H1 (cell line): ENCODE results near the gene ADPGK. TPM values are rescaled to one million over a fixed set of nuclear protein-coding genes. Genes with fewer than 3 reads are reported as not detected.

Source experiments
- CTCF ChIA-PET: fragments of 300-600 bp; sonication (Branson Sonifier 250); formaldehyde crosslinking; loops from one replicate; lab custom pipeline; 2021; ENCODE audit not compliant: partially characterized antibody; lab: Charles Lee
- POLR2A ChIA-PET: fragments of 300-600 bp; sonication (Branson Sonifier 250); formaldehyde crosslinking; loops from one replicate; lab custom pipeline; 2021; ENCODE audit warnings: inconsistent platforms; ENCODE audit not compliant: partially characterized antibody; lab: Charles Lee
- DNase-seq, 2 experiments: peaks; one replicate each; pipeline versions ENCODE4 v3.0.0 to v3.0.0-alpha.2; 2010 to 2022; ENCODE audit warnings: low spot score in 2 of 2, low read depth in 1 of 2, mixed read lengths in 1 of 2
- FAIRE-seq: peaks from 2 replicates; lab custom pipeline; 2011; peaks lifted over from hg19 to GRCh38; lab: Jason Lieb, UNC
- H2AFZ ChIP-seq: 2 replicates; pipeline ENCODE4 v1.8.1; 2012; ENCODE audit warnings: low read length, inconsistent platforms
- H2AK5ac ChIP-seq: 2 replicates; pipeline ENCODE4 v1.6.1; 2013; ENCODE audit warnings: low read depth, low read length
- H2BK120ac ChIP-seq: replicated peaks from 2 replicates; pipeline ENCODE3; 2013; ENCODE audit warnings: low read depth, low read length, inconsistent platforms
- H2BK12ac ChIP-seq: 2 replicates; pipeline ENCODE4 v1.6.1; 2013; ENCODE audit warnings: low read depth, low read length
- H2BK15ac ChIP-seq: 2 replicates; pipeline ENCODE4 v1.6.1; 2013; ENCODE audit warnings: low read length
- H2BK20ac ChIP-seq: 2 replicates; pipeline ENCODE4 v1.6.1; 2013; ENCODE audit warnings: low read length
- H2BK5ac ChIP-seq: 2 replicates; pipeline ENCODE4 v1.6.1; 2013; ENCODE audit warnings: low read depth, low read length
- H3K14ac ChIP-seq: 2 replicates; pipeline ENCODE4 v1.6.1; 2013; ENCODE audit warnings: inconsistent platforms; ENCODE audit not compliant: insufficient read length
- H3K18ac ChIP-seq: 2 replicates; pipeline ENCODE4 v1.6.1; 2013; ENCODE audit warnings: low read length; ENCODE audit errors: extremely low read depth
- H3K23ac ChIP-seq: 2 replicates; pipeline ENCODE4 v1.6.1; 2013; ENCODE audit warnings: inconsistent platforms; ENCODE audit not compliant: insufficient read length
- H3K23me2 ChIP-seq: 2 replicates; pipeline ENCODE4 v1.6.1; 2013; ENCODE audit warnings: low read depth, low read length
- H3K27ac ChIP-seq: 2 replicates; pipeline ENCODE4 v1.6.1; 2011; ENCODE audit warnings: low read depth, low read length, inconsistent platforms
- H3K27me3 ChIP-seq, 4 experiments: replicated peaks in 1 of 4; 1 replicate in 1 of 4; 2 replicates in 3 of 4; pipeline versions ENCODE4 v1.6.1 to v1.8.1; 2011 to 2013; ENCODE audit warnings: low read length in 3 of 4, mild to moderate bottlenecking in 3 of 4, inconsistent platforms in 2 of 4, mixed read lengths in 2 of 4, moderate library complexity in 1 of 4; ENCODE audit not compliant: control insufficient read depth in 3 of 4, insufficient read depth in 3 of 4; ENCODE audit errors: extremely low read depth in 1 of 4
- H3K36me3 ChIP-seq, 4 experiments: 2 replicates each; pipeline versions ENCODE4 v1.6.1 to v1.8.1; 2011 to 2013; ENCODE audit warnings: mild to moderate bottlenecking in 4 of 4, low read length in 3 of 4, moderate library complexity in 2 of 4, control low read depth in 1 of 4, inconsistent platforms in 1 of 4; ENCODE audit not compliant: insufficient read depth in 4 of 4, control insufficient read depth in 2 of 4
- H3K4ac ChIP-seq: replicated peaks from 2 replicates; pipeline ENCODE3; 2013; ENCODE audit warnings: low read length, low read depth, mixed read lengths, inconsistent platforms; ENCODE audit not compliant: insufficient read length
- H3K4me1 ChIP-seq, 4 experiments: replicated peaks in 1 of 4; 1 replicate in 1 of 4; 2 replicates in 3 of 4; pipeline versions ENCODE4 v1.6.1 to v1.8.1; 2011 to 2013; ENCODE audit warnings: low read length in 3 of 4, inconsistent platforms in 2 of 4, mixed read lengths in 1 of 4; ENCODE audit not compliant: insufficient read depth in 4 of 4, control insufficient read depth in 3 of 4
- H3K4me2 ChIP-seq, 2 experiments: 2 replicates each; pipeline versions ENCODE4 v1.6.1 to v1.8.1; 2011 to 2013; ENCODE audit warnings: low read depth in 2 of 2, low read length in 2 of 2, control low read depth in 1 of 2, inconsistent platforms in 1 of 2, mild to moderate bottlenecking in 1 of 2; ENCODE audit not compliant: insufficient read depth in 1 of 2
- H3K4me3 ChIP-seq, 4 experiments: fragments of 200-600, 300-600 bp in 1 of 4; sonication (generic), shearing (Covaris generic), sonication (Bioruptor Twin) in 1 of 4; 2 replicates each; pipeline versions ENCODE4 v1.5.1 to v1.8.1; 2011 to 2016; ENCODE audit warnings: low read length in 4 of 4, low read depth in 3 of 4, control low read depth in 2 of 4, inconsistent platforms in 2 of 4, mild to moderate bottlenecking in 2 of 4, mixed read lengths in 1 of 4, moderate library complexity in 1 of 4; ENCODE audit not compliant: insufficient read depth in 2 of 4; ENCODE audit errors: extremely low read depth in 1 of 4
- H3K56ac ChIP-seq: replicated peaks from 2 replicates; pipeline ENCODE3; 2013; ENCODE audit warnings: low read depth, mild to moderate bottlenecking, mixed read lengths, low read length, inconsistent platforms; ENCODE audit not compliant: insufficient read length
- H3K79me1 ChIP-seq: 2 replicates; pipeline ENCODE4 v1.6.1; 2013; ENCODE audit warnings: low read depth, low read length, control low read depth
- H3K79me2 ChIP-seq, 2 experiments: 2 replicates each; pipeline versions ENCODE4 v1.6.1 to v1.8.1; 2012 to 2013; ENCODE audit warnings: low read length in 2 of 2, mild to moderate bottlenecking in 2 of 2, inconsistent platforms in 1 of 2; ENCODE audit not compliant: insufficient read depth in 2 of 2, control insufficient read depth in 1 of 2
- H3K9ac ChIP-seq, 4 experiments: replicated peaks in 1 of 4; 1 replicate in 1 of 4; 2 replicates in 3 of 4; pipeline versions ENCODE4 v1.6.1 to v1.8.1; 2011 to 2013; ENCODE audit warnings: low read depth in 3 of 4, low read length in 3 of 4, control low read depth in 2 of 4, mild to moderate bottlenecking in 2 of 4, moderate library complexity in 2 of 4, inconsistent platforms in 1 of 4; ENCODE audit errors: extremely low read depth in 1 of 4
- H3K9me3 ChIP-seq, 2 experiments: 2 replicates each; pipeline versions ENCODE4 v1.6.1 to v1.8.1; 2012 to 2013; ENCODE audit warnings: mild to moderate bottlenecking in 2 of 2, moderate library complexity in 2 of 2, control low read depth in 1 of 2, inconsistent platforms in 1 of 2, low read depth in 1 of 2, low read length in 1 of 2, mixed read lengths in 1 of 2; ENCODE audit not compliant: insufficient read depth in 2 of 2
- H4K20me1 ChIP-seq, 2 experiments: replicated peaks in 1 of 2; 2 replicates each; pipeline versions ENCODE3 to v1.8.1; 2011 to 2013; ENCODE audit warnings: inconsistent platforms in 2 of 2, low read length in 2 of 2, mild to moderate bottlenecking in 1 of 2; ENCODE audit not compliant: insufficient read depth in 2 of 2, control insufficient read depth in 1 of 2
- H4K5ac ChIP-seq: 2 replicates; pipeline ENCODE4 v1.6.1; 2013; ENCODE audit warnings: low read length, low read depth, mixed read lengths, inconsistent platforms; ENCODE audit not compliant: insufficient read length
- H4K8ac ChIP-seq: 2 replicates; pipeline ENCODE4 v1.8.0; 2013; ENCODE audit warnings: mild to moderate bottlenecking, moderate library complexity, low read length, inconsistent platforms; ENCODE audit not compliant: insufficient read depth; ENCODE audit errors: extremely low read depth
- H4K91ac ChIP-seq: replicated peaks from 2 replicates; pipeline ENCODE3; 2013; ENCODE audit warnings: low read length, mixed read lengths, inconsistent platforms; ENCODE audit not compliant: insufficient read length
- KDM5A ChIP-seq: fragments of 200-600 bp; IDR thresholded peaks from 2 replicates; pipeline ENCODE4 v1.7.1; 2012; ENCODE audit warnings: mild to moderate bottlenecking, low read length, inconsistent platforms, mixed read lengths
- SP4 ChIP-seq: IDR thresholded peaks from 2 replicates; pipeline ENCODE4 v1.6.1; 2012; ENCODE audit warnings: low read length, inconsistent platforms
- WGBS, 2 experiments: shearing (Covaris generic) in 1 of 2; methylation state at CpG; one replicate each; pipeline versions ENCODE4 v1.1.6 to v1.1.7; 2013 to 2015; ENCODE audit warnings: low lambda C conversion rate in 2 of 2, mixed read lengths in 2 of 2, inconsistent platforms in 1 of 2, low coverage in 1 of 2, missing lambda C conversion rate in 1 of 2; ENCODE audit not compliant: insufficient replicate concordance in 2 of 2, insufficient coverage in 1 of 2, insufficient read length in 1 of 2; ENCODE audit errors: extremely low coverage in 1 of 2, missing lambda C conversion rate in 1 of 2; 5-methylcytosine and 5-hydroxymethylcytosine counted together
- polyA plus RNA-seq, 7 experiments: library from polyadenylated mRNA; depleted of rRNA in 3 of 7; stranded (reverse) in 5 of 7; unstranded in 2 of 7; fragments of >200 nt in 5 of 7; fragments of 200-250 nt in 2 of 7; gene quantifications; 1 replicate in 5 of 7; 2 replicates in 1 of 7; 4 replicates in 1 of 7; pipeline versions ENCODE4 v1.2.1 to v1.2.3, GENCODE V29; 2011 to 2013; ENCODE audit warnings: missing spikeins in 2 of 7, mixed read lengths in 2 of 7
- total RNA-seq: library from RNA; stranded (reverse); fragmentation: NEBNext Ultra II Directional; extraction: Animal tissue kit (Norgen Biotek cat#: 25700); gene quantifications from 2 replicates; pipeline ENCODE4 v1.2.1, GENCODE V29; 2021

The ADPGK gene
- total and polyA plus RNA-seq, 2 of the 8 experiments (the other 6 are each of a cell fraction or from before 2014, with no cell fraction given): 32.2 to 38.2 TPM

DNA sequence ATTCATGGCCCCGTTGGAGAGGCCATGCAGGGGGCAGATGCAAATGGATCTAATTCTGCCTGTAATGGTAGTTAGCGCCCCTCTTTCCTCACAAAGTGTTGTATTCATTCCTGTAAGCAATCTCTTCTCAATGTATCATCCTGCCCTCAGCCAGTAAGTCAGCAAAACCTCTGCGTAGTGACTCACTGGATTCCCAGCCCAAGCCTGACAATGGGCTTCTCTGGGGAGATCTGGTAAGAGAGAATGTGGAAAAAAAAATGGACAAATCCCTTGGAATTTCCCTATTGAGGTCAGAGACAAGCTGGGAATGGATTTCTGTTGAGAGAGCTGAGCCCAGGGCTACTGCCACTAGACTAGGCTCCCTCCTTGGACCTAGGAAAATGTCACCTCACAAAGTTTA lies 25.4 kb downstream of the ADPGK start:
- Histone ChIP-seq H3K79me2 (no peaks in the 10 kb centered on the region), H2AK5ac (no peak overlapping the region), H4K5ac (no peak overlapping the region), H4K8ac (no peak overlapping the region), H2BK5ac (no peak overlapping the region), H3K4ac (no peak overlapping the region), H3K14ac (no peak overlapping the region), H2AFZ (no peak overlapping the region), H3K23ac (no peak overlapping the region), H3K56ac (no peak overlapping the region), H3K4me2 (no peak overlapping the region), H3K9me3 (no peaks in the 10 kb centered on the region), H4K20me1 (peaks cover 0 to 3% of the 10 kb centered on the region in 2 experiments), H3K36me3 (peaks cover 9 to 32% (median 20%) of the 10 kb centered on the region in 4 experiments), H3K23me2 (no peaks in the 10 kb centered on the region), H3K4me3 (no peak overlapping the region), H3K4me1 (no peaks in the 10 kb centered on the region), H2BK120ac (no peak overlapping the region), H3K18ac (no peak overlapping the region), H3K27me3 (no peaks in the 10 kb centered on the region), H3K9ac (no peak overlapping the region), H3K27ac (no peak overlapping the region), H2BK20ac (no peak overlapping the region), H3K79me1 (no peaks in the 10 kb centered on the region), H4K91ac (no peak overlapping the region), H2BK12ac (no peak overlapping the region), H2BK15ac (no peak overlapping the region)
- CTCF ChIA-PET: interaction anchor here (0.7 to 1.6 kb wide), 3 partner anchors 9 to 426 kb away, joined by 3 to 4 read pairs (median 3); no protein-coding TSS in a partner anchor
- WGBS, 2 experiments: 82% methylated on average over 3 of the region's 3 CpGs; no CpG with 5 or more reads in 1 of the 2 experiments
- DNase-seq (peak in 1 of 2 experiments; percentile 10), FAIRE-seq (no peak)
- POLR2A ChIA-PET: interaction anchor here (0.6 kb wide), 1 partner anchor 10 kb away, joined by 3 read pairs; no protein-coding TSS in a partner anchor
- TF ChIP-seq KDM5A (no peak), SP4 (no peak)
